Activated CD8-positive, alpha-beta memory T cell treated with anti-CD3 and anti-CD28 coated beads, Interleukin-2, amount 50 U/mL, for 1 hour (primary cell): ENCODE data around the gene AP5Z1.

ENCODE experiments used
- DNase-seq: peaks from one replicate; pipeline ENCODE4 v3.0.0-alpha.2; 2020; ENCODE audit errors: extremely low read depth

AP5Z1 gene, protein sequence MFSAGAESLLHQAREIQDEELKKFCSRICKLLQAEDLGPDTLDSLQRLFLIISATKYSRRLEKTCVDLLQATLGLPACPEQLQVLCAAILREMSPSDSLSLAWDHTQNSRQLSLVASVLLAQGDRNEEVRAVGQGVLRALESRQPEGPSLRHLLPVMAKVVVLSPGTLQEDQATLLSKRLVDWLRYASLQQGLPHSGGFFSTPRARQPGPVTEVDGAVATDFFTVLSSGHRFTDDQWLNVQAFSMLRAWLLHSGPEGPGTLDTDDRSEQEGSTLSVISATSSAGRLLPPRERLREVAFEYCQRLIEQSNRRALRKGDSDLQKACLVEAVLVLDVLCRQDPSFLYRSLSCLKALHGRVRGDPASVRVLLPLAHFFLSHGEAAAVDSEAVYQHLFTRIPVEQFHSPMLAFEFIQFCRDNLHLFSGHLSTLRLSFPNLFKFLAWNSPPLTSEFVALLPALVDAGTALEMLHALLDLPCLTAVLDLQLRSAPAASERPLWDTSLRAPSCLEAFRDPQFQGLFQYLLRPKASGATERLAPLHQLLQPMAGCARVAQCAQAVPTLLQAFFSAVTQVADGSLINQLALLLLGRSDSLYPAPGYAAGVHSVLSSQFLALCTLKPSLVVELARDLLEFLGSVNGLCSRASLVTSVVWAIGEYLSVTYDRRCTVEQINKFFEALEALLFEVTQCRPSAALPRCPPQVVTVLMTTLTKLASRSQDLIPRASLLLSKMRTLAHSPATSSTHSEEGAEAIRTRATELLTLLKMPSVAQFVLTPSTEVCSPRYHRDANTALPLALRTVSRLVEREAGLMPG

DNA sequence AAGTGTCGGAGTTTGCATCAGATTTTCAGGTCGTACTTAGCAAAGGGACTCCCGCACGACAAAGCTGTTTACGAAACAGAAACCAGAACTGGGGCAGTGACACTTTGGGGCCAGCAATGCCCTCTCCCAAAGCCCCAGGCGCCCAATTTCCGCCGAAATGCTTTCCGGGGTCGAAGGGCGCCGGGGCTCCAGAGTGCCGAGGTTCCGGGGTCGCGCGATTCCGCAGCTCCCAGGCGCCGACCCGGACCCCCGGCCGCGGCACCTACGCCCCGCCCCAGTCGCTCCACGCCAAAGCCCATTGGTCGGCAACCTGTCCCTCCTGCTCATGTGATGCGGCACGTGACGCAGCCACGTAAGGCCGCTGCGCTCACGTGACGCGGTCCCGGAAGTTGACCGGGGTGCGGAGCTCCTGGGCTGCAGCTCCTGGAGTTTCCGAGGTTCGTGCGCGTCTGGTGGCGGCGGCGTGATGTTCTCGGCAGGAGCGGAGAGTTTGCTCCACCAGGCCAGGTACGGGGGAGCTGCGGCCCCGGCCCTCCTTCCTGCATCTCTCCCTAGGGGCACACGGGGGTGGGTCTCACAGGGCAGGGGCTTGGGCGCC is at the start of gene AP5Z1:
TSS of gene AP5Z1 (plus strand) at position 374 of the 598 bp plus-strand sequence. CDS start at position 467, 93 bp downstream.
- DNase-seq: peak; percentile 84

DNA sequence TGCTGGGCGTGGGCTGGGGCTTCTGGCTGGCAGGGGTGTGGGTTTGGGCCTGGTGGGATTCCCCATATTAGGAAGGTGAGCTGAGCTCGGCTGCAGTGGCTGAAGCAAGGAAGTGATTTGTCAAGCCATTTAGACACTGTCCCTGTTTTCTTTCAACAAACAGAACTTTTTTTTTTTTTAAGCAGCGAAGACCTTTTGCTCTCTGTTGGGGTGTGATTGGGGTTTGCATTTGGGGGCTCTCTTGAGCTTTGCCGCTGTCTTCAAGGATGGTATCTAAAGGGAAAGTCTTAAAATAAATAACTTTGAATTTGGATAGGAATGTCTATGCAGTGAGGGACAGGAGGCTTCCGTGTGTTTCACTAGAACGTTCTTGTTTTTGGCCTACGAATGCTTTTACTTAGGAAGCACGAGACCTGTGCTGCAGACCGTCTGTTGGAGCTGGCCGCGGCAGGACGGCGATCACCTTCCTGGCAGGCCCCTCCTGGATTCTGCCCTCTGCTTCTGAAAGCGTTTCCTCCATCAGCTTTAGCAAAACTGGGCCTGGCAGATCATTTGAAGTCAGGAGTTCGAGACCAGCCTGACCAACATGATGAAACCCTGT is 49.5 kb upstream of the AP5Z1 start:
- DNase-seq: no peak

DNA sequence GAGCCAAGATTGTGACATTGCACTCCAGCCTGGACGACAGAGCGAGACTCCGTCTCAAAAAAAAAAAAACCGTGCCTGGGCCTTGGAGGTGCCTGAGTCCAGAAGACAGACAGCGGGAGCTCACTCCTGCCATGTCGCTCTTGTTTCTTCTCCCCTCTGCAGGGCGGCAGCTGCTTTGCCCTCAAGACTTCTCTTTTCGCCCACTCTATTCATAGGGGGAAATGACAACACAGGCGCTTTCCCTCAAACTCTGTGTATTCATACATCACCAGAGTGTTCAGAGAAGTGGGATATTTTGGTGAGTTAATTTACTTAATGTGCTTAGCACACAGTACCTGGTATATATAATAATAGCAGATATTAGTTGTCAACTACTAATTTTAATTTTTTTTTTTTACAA is 48.9 kb upstream of the AP5Z1 start:
- no peak for DNase-seq

DNA sequence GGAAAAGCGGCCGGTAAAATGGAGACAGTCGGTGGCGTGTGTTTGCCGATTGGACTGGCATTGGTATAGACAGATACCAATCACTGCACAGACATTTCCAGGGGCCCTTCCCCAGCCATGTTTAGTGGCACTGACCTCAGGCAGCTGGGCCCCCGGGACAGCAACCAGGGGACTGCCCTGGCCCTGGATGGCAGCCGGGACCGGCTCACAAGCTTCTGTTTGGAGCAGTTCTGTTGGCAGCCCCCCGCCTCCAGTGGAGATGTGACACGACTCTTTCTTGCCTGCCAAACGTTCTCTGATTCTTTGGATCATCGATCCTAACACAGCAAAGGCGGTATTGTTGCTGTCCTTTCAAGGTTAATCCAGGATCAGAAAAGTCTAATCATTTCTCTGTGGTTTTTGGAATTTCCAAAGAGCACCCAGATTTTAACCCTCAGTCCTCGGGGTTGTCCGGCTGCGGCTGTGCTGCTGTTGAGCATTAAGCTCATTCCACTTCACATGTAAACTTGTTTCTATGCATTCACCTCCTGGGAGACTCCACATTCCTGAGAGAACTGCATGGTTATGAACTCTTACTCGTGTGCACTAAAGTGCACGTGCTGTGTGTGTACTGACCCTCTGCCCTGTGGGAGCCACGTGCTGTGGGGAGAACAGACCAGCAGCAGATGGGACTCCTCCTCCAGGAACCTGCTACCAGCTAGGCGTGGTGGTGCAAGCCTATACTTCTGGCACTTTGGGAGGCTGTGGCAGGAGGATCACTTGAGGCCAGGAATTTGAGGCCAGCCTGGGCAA is 47.3 kb upstream of the AP5Z1 start:
- no peak for DNase-seq

DNA sequence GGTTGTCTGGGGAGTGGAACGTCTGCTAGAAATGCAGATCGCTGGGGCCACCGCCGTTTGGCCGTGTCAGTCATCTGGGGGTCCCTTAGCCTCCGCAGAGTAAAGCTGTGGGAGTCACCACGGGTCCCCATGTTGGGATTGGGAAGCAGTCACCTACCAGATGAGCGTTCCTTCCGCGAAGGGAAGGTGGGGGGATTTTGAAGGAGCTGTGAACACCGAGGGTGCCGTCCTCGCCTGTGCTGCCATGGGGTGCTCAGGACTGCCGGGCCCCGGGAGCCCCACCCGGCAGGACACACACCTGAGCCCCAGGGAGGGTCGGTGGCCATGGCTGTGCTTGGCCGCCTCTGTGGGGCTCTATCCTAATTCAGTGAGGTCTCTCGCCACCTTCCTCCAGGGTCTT is 46.2 kb upstream of the AP5Z1 start:
- no peak for DNase-seq

DNA sequence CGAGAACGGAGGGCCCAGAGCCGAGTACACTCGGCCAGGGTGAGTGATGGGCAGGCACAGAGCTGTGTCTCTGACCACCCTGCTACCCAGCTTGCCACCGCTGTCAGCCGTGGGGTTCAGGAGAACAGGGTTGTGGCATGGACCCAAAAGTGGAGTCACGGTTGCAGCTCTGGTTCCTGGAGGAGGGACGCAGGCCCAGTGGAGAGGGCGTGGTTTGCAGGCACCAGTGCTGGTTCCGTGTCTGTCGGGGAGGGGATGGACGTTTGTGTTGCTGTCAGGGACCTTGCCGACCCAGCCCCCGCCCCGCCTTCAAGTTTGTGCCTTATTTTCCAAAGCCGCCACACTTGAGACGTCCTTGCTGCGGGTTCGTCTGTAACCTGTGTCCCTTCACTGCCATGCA is 45.1 kb upstream of the AP5Z1 start:
- no peak for DNase-seq

DNA sequence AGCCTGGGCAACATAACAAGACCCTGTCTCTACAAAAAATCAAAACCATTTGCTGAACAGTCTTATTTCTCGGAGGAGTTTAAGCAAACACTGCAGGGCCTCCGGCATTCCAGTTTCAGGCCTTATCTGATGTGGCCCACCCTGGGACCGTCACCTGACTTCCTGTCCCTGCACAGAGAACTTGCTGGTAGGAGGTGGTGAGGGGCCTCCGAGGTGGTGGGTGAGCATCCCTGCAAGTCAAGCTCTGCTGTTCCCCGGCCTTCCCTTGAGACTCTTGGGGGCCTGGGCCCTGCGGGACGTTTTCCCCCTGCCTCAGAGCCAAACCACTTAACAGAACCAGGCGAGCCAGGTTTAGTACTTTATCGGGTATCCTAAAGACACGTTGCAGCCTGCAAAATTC is 44.5 kb upstream of the AP5Z1 start:
- DNase-seq: no peak

DNA sequence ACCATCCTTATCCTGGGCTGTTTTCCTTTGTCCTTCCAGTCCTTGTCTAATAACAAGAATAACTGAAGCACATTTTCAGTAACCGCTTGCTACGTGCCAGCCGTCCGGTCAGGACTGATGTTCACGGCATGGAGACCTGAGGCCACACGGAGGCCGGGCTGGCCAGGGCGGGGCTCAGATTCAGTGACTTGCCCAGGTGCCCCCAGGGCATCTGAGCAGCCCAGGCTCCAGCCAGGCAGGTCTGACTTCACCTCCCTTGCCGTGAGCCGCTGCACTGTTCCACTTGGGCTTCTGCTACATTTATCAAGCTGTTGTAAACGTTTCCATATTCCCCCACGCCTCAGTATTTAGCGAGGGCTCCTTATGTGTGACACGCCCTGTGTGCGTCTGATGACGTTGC is 43.6 kb upstream of the AP5Z1 start:
- no peak for DNase-seq

DNA sequence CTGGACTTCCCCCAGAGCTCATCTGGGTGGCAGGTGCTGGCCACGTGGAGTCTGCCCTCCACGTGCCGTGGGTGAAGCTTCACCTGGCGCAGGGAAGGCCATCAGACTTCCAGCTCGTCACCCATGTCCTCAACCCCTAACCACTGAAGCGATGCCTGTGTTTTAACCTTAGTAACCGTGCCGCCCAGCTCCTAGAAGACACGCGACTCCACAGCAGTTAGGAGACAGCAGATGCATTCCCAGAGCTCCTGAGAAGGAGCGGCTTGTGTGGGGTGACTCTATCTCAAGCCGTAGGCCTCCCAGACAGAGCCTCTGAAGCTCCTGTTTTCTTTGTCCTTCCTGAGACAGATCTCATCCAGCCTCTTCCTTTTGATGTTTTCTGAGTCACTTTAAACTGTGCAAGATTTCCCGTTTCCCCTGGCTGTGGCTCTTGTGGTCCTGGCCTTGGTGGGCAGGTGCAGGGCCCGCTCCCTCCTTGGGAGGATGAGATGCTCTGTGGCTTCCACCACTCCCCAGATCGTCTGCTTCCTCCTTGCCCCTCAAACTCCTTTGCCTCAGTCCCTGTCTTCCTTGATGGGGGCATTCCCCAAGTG is 41.4 kb upstream of the AP5Z1 start:
- DNase-seq: no peak

DNA sequence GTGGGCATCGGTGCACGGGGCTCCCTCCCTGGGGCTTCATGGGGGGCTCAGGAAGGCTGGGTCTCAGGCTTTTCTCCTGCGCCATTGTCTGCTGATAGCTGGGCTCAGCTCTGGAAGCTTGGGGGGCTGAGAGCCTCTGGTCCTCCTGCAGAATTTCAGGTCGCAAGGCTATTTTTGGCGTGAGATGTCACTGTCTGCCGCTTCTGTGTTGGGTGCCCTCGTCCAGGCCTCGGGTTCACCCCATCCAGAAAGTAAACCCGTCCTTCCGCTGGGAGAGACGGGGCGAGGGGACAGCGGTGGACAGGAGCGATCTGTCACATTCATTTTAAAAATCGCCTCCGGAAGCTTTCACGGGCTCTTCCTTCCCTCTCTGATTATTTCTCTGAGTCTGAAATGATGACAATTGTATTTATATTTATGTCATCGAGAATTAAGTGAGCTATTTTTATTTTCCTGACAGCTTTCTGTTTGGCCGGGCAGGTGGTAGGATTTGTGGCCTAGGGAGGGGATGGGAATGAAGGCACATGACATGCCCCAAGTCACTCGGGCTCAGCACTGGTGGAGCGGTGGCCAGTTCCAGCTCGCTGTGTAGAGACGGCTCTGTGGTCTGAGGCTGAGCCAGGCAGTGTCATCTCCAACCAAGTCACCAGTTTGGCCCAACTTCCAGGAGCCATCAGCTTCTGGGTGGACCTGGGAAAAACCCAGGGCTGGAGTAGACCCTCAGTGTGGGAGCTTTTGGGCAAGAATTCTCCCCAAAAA is 40.7 kb upstream of the AP5Z1 start:
- no peak for DNase-seq

DNA sequence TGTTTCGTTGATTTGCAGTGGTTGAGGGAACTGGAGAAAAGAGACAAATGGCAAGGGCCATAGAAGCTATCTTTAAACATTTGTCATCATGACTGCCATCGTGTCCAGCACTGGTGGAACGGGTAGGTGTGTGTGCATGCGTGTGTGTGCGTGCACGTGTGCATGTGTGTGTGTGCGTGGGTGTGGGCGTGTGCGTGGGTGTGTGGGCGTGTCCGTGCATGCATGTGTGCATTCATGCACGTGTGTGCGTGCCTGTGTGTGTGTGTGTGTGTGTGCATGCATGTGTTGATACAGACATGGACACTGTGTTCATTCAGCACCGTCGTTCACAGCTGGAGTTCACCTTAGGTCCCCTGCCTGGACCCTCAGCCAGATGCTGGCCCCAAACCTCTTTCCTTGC is 38.1 kb upstream of the AP5Z1 start:
- DNase-seq: no peak

DNA sequence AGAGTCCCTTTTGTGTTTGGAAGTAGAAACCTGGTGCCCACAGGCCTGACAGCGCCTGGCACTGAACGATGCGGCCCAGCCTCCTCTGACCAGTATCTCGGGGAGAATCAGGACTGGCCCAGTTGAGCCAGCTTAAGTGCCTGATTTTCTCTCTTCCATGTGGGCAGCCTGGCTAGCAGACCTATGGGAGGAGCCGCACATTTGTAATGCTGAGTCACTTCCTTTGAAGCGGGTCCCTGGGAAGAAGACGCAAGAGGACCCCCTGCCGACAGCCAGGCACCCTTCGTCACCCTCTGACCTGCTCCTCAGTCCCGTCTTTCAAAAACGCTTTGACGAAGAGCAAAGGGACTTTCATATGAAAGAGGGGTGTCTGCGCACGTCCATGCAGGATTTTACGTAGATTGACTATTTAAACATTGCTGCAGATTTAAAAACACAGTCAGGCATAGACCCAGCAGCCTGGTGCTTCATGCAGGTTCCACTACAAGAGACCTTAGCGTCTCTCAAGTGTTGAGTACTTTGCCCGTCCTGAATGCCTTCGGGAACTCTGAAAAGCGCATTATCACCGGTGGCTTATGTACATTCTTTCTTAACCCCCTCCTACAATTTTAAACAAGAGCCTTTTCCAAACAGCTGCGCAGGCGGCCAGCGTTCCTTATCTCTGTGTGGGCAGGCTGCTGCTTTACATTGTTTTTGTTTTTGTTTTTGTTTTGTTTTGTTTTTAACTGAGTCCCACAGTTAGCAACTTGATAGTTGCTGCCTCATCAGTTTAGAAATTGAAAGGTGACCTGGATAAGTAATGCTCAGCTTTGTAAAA is 36.5 kb upstream of the AP5Z1 start:
- no peak for DNase-seq

DNA sequence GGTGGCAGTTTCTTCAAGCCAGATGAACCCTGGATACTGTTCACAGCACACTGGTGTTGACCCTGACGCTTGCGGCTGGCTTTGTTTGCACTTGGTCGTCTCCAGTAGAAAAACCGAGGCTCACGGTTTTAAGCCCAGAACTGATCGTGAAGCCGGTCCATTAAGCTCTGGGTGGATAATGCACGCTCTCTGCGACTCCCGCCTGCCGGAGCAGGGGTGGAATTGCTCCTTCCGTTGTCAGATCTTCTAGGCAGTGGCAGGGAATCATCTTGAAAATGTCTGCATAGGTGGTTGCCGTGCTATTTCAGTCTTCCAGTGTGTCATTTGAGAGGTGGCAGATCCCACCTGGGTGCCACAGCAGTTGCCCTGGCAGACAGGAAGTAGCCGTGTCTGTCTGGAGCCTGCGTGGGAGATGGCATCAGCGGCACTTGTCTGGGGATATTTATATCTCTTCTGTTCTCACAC is 35.9 kb upstream of the AP5Z1 start:
- DNase-seq: no peak

DNA sequence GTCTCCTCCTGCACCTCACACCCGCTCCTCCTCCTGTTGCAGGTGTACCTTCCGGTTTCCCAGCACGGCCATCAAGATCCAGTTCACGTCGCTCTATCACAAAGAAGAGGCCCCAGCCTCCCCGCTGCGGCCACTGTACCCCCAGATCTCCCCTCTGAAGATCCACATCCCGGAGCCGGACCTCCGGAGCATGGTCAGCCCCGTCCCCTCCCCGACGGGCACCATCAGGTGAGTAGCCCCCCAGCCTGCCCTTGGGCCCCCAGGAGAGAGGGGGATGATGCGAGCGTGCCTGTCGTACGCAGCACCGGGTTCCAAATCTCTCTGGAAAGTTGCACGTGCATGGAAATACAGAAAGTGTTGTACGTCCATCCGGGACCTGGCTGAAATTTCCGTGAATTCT is 34.6 kb upstream of the AP5Z1 start:
- no peak for DNase-seq

DNA sequence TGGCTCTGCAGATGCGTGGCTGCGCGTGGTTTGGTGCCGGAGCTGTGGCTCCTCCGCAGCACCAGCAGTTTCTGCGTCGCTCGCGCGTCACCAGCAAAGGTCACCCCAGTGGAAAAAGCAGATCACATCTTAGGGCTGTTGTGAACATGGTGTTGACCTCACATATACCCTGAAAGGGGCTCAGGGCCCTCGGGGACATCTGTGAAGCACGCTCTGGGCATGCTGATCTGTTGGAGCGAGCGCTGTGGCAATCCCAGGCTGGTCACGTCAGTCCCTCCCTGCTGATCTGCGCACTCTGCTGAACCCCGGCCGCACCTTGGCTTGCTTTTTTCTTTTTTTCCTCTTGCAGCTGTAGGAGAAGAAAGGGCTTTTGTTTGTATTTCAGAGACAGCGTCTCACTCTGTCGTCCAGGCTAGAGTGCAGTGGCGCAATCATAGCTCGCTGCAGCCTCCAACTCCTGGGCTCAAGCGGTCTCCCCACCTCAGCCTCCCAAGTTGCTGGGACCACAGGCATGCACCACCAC is 33.3 kb upstream of the AP5Z1 start:
- no peak for DNase-seq

DNA sequence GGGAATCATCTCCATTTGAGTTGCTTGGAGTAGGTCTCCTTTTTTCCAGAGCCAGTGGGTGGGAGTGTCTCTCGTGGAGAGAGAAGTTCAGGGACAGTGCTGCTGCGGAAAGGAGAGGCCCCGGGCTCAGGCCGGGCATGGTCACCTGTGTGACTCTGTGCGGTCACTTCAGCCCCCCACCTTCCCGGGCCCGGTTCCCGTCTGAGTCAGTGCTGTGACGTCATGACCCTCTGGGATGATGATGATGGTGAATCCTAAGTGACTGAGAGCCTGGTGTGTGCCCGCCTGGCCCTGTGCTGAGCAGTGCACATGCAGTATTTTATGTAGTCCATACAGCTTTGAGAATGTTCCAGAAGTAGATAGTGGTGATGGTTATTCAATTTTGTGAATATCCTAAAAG is 32.6 kb upstream of the AP5Z1 start:
- no peak for DNase-seq

DNA sequence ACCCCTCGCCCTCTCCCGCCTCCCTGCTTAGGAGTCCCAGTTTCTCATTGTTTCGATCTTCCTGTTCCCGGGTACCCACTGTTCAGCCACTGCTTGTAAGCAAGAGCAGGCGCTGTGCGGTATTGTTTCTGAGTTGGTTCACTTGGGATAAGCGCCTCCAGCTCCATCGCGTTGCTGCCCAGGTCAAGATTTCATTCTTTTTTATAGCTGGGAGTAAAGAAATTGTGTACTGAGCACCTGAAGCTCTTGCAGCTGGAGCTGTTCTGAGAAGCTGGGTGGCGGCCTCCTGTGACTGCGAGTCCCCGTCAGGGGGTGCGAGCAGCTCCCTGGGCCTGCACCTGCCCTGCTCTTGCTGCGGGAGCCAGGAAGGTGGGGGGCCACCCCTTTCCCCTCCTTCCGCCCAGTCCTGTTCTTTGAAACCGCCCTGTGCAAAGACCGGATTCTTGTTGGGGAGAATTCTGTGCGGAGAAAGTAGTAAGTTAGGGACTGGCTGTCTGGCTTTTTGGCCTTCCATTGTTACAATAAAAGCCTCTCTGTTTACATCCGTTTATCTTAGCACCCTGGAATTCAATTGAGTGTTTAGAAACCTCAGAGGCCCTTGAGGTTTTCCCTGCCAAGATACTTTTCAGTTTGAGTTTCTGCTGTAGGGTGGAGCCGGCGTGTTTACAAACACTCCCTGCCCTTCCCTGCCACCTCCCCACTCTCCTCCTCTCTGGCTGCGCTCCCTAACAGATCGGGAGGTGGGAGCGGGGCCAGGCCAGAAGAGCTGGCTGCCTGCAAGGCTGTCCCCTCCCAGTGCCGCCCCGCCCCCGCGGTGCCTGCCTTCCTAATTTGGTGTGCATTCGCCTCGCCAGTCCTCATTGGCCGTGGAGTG is 30.8 kb upstream of the AP5Z1 start:
- no peak for DNase-seq

DNA sequence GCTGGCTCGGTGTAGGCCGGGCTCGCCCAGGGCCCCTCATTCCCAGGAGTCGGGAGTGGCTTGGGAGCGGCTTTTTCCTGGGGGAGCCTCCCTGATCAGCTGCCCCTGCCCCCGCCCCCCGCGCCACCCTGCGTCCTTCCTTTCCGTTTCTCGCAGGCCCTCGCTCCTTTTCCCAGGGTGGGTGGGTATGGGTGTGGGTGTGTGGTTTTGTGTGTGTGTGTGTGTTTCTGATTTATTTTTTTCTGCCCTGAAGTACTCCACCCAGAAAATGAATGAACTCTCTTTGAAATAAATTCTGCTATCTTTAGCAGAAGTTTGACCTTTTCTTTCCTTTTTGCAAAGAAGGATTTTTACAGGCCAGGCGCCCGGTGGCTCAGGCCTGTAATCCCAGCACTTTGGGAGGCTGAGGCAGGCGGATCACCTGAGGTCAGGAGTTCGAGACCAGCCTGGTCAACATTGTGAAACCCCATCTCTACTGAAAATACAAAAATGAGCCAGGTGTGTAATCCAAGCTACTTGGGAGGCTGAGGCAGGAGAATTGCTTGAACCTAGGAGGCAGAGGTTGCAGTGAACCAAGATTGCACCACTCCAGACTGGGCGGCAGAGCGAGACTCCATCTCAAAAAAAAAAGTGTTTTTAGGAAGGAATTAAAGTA is 30.0 kb upstream of the AP5Z1 start:
- no peak for DNase-seq
